Lower lobe of right lung (tissue), 2 donors: ENCODE data around the gene MUC2. TPM values are rescaled to one million over a fixed set of nuclear protein-coding genes. Genes with fewer than 3 reads are reported as not detected.

Source experiments
- ATAC-seq, 2 donors: fragments of 200-7000 bp; cut with Tn5 transposase; one replicate each; pipeline ENCODE4 v1.9.1; 2020 to 2022; ENCODE audit warnings: mild to moderate bottlenecking in 2 of 2, moderate library complexity in 2 of 2
- DNase-seq: peaks from one replicate; pipeline ENCODE4 v3.0.0-alpha.2; 2020
- H3K27ac ChIP-seq: fragments of 200-600 bp; one replicate; pipeline ENCODE4 v1.8.0; 2022
- H3K27me3 ChIP-seq: fragments of 200-600 bp; one replicate; pipeline ENCODE4 v1.8.0; 2022; ENCODE audit warnings: low read depth
- H3K36me3 ChIP-seq: fragments of 200-600 bp; one replicate; pipeline ENCODE4 v1.8.0; 2022; ENCODE audit warnings: mild to moderate bottlenecking
- H3K4me1 ChIP-seq: fragments of 200-600 bp; one replicate; pipeline ENCODE4 v1.8.0; 2022
- H3K4me3 ChIP-seq: fragments of 200-600 bp; one replicate; pipeline ENCODE4 v1.8.0; 2022; ENCODE audit warnings: mild to moderate bottlenecking
- H3K9me3 ChIP-seq: fragments of 200-600 bp; one replicate; pipeline ENCODE4 v1.8.0; 2022
- CTCF ChIP-seq: fragments of 200-600 bp; IDR thresholded peaks from one replicate; pipeline ENCODE4 v1.8.0; 2022; ENCODE audit warnings: antibody characterized with exemption, mild to moderate bottlenecking
- intact Hi-C: fragments of 100-400 bp; cut with DNase I; formaldehyde crosslinking; loops from one replicate; pipeline ENCODE4 v1.11.0; 2022
- total RNA-seq: library from RNA; stranded (reverse); fragmentation: NEBNext Ultra II Directional; extraction: Animal tissue kit (Norgen Biotek cat#: 25700); gene quantifications from one replicate; pipeline ENCODE4 v1.2.1, GENCODE V29; 2021
- donor health status: DM: no; HTN: yes; CAD: no; lungs with severe emphysema.

Gene MUC2
- total RNA-seq, 1 donor from 2014 or later: not detected

GRCh38 chr11:1067812-1068496 is 6.7 kb upstream of the MUC2 start:
- ATAC-seq: no peak
- TF ChIP-seq CTCF: no peak
- no peaks in the 10 kb centered on the region for H3K27me3 ChIP-seq
- H3K4me1 ChIP-seq: peaks cover 7% of the 10 kb centered on the region
- no peaks in the 10 kb centered on the region for H3K36me3 ChIP-seq
- H3K9me3 ChIP-seq: no peaks in the 10 kb centered on the region
- no peak overlapping the region for H3K4me3 ChIP-seq
- no peak overlapping the region for H3K27ac ChIP-seq
- intact Hi-C loops: no loop called here
- no peak for DNase-seq

- TF ChIP-seq CTCF: no peak
- Histone ChIP-seq H3K36me3 (no peaks in the 10 kb centered on the region), H3K27me3 (no peaks in the 10 kb centered on the region), H3K9me3 (no peaks in the 10 kb centered on the region), H3K4me3 (no peak overlapping the region), H3K27ac (no peak overlapping the region), H3K4me1 (peaks cover 17% of the 10 kb centered on the region)
- ATAC-seq (no peak), DNase-seq (no peak)
- intact Hi-C loops: no loop called here
Measured at GRCh38 chr11:1069740-1070139, 4.9 kb upstream of the MUC2 start.

DNA sequence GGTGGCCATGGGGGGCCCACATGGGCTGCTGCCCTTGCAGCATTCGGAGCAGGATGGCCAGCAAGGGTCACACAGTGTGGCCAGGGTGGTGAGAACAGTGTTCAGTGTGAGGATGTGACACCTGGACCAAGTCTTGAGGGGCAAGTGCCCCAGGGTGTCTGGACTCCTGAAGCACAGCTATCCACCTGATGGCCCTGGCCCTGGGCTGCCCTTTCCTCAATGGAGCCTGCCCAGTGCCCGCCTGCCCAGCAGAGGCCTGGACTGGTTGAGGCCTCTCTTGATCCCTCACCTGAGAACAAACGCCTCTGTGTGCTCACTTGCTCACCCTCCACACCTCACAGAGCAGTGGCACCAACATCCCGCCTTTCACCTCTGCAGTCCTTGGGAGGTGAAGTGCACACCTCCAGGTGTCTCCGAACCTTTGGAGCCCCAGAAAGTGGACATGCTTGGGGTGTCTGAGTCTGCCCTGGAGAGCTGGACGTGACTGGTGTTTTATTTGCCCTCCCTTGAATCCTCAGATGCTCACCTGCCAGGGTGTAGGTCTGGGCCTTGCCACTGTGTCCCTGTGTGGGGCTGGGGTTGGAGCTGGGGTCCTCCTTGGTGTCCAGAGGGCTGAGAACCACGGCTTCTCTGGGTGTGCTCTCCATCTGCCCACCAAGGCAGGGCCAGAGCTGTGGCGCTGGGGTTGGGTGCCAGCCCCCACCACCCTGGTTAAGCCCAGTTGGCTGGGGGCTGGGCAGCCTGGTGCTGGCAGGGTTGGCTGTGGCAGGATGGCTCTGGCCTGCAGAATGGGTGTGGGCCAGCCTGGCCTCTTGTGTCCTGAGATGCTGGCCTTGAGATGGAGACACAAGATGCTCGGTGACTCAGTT is 3.8 kb upstream of the MUC2 start:
- TF ChIP-seq CTCF: no peak
- H3K36me3 ChIP-seq: no peaks in the 10 kb centered on the region
- DNase-seq (peak; percentile 28), ATAC-seq (no peak)
- H3K9me3 ChIP-seq: no peaks in the 10 kb centered on the region
- H3K27ac ChIP-seq: no peak overlapping the region
- H3K4me1 ChIP-seq: peaks cover 17% of the 10 kb centered on the region
- no peaks in the 10 kb centered on the region for H3K27me3 ChIP-seq
- intact Hi-C loops: no loop called here
- H3K4me3 ChIP-seq: no peak overlapping the region

- Histone ChIP-seq H3K4me3 (no peak overlapping the region), H3K4me1 (peaks cover 17% of the 10 kb centered on the region), H3K36me3 (no peaks in the 10 kb centered on the region), H3K27ac (no peak overlapping the region), H3K9me3 (no peaks in the 10 kb centered on the region), H3K27me3 (no peaks in the 10 kb centered on the region)
- ATAC-seq (no peak), DNase-seq (peak; percentile 32)
- no peak for TF ChIP-seq CTCF
- intact Hi-C loops: no loop called here
Measured at GRCh38 chr11:1071571-1072115, 3.0 kb upstream of the MUC2 start.

DNA sequence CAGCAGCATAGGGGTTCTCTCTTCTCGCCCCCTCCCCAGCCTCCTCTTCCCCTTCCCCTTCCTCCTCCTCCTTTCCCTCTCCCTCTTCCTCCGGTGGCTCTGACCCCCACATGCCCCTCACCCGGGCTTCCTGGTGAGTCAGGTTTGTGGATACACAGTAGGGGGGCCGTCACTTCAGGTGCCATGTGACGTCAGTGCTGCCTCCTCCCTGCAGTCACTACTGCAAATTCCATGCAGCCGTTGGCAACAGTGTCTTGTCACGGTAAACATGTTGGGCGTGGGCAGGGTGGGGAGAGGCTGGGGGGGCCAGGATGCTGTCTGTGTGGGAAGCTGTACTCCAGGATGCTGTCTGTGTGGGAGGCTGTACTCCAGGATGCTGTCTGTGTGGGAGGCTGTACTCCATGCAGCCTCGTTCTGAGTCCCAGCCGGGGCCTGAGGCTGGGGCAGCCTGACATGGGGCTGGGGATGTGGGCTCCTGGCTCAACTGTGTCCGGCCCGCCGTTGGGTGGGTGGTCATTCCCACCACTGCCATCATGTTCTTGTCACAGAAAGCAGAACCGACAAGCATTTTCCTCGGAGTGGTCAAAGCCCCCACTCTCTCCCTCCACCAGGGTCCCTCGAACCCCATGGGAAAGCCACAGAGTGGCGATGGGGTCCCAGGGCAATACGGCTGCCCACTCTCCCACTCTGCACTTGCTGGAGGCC is 2.4 kb upstream of the MUC2 start:
- no peak for TF ChIP-seq CTCF
- DNase-seq (peak; percentile 41), ATAC-seq (no peak)
- Histone ChIP-seq H3K9me3 (no peaks in the 10 kb centered on the region), H3K27me3 (no peaks in the 10 kb centered on the region), H3K4me3 (no peak overlapping the region), H3K4me1 (peaks cover 17% of the 10 kb centered on the region), H3K27ac (no peak overlapping the region), H3K36me3 (no peaks in the 10 kb centered on the region)
- intact Hi-C loops: no loop called here
